D721Med (cell line): ENCODE measurements around the gene ARRDC1.
"Not testable (repeated sequence)": the region's sequence is repeated elsewhere in the genome, so short reads cannot be mapped to it uniquely, and the experiment has no call there.

Experiments used
- DNase-seq: peaks from one replicate; pipeline ENCODE4 v3.0.0; 2011; ENCODE audit warnings: low spot score; ENCODE audit not compliant: insufficient read length
- FAIRE-seq: peaks from 2 replicates; lab custom pipeline; 2011; peaks lifted over from hg19 to GRCh38; lab: Jason Lieb, UNC
- TF ChIP-seq, protein P1 (sequence below): IDR thresholded peaks from 2 replicates; pipeline ENCODE4 v1.5.1; 2012; ENCODE audit warnings: mild to moderate bottlenecking, control low read depth; ENCODE audit not compliant: insufficient read depth; ENCODE audit errors: missing control alignments

Gene ARRDC1

GRCh38 chr9:137592767-137593166 lies 12.7 kb upstream of the ARRDC1 start:
- FAIRE-seq (no peak), DNase-seq (no peak)
- TF ChIP-seq, protein P1, sequence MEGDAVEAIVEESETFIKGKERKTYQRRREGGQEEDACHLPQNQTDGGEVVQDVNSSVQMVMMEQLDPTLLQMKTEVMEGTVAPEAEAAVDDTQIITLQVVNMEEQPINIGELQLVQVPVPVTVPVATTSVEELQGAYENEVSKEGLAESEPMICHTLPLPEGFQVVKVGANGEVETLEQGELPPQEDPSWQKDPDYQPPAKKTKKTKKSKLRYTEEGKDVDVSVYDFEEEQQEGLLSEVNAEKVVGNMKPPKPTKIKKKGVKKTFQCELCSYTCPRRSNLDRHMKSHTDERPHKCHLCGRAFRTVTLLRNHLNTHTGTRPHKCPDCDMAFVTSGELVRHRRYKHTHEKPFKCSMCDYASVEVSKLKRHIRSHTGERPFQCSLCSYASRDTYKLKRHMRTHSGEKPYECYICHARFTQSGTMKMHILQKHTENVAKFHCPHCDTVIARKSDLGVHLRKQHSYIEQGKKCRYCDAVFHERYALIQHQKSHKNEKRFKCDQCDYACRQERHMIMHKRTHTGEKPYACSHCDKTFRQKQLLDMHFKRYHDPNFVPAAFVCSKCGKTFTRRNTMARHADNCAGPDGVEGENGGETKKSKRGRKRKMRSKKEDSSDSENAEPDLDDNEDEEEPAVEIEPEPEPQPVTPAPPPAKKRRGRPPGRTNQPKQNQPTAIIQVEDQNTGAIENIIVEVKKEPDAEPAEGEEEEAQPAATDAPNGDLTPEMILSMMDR, result no peak

- TF ChIP-seq, protein P1, result no peak
- FAIRE-seq, result no peak
- no peak for DNase-seq
These were observed 12.3 kb upstream of the ARRDC1 start for GRCh38 chr9:137593176-137593575.

- not testable (repeated sequence) for FAIRE-seq, DNase-seq
These were observed 8.9 kb upstream of the ARRDC1 start for GRCh38 chr9:137596577-137596976.

GRCh38 chr9:137598943-137599342 lies 6.5 kb upstream of the ARRDC1 start:
- FAIRE-seq, result no peak
- TF ChIP-seq, protein P1, result no peak
- DNase-seq, result no peak

DNA sequence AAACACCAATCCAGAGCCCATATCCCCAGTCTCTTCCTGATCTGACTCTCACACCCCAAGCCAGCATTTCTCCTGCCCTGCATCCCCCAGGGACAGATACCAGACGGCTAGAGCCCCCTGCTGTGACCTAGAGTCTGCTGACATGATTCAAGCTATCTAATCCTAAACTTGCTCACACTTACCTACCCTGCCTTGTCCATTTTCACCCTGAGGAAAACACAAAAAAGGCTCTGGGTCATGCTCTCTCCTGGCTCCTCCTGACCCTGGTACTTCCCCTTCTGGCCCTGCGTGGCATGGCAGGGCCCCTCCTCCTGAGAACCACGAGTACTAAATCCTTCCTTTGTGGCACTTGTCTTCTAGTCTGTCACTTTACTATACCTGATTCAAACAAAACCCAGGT lies 2.8 kb upstream of the ARRDC1 start:
- FAIRE-seq, result no peak
- DNase-seq, result no peak
- TF ChIP-seq, protein P1, result no peak

- no peak for DNase-seq
- TF ChIP-seq, protein P1, result no peak
- no peak for FAIRE-seq
These were observed 1.6 kb upstream of the ARRDC1 start for GRCh38 chr9:137603879-137604278.

- DNase-seq (no peak), FAIRE-seq (no peak)
- TF ChIP-seq, protein P1, result no peak
These were observed 970 bp upstream of the ARRDC1 start for GRCh38 chr9:137604345-137605086.
